Muscle layer of duodenum (tissue), 2 donors: ENCODE measurements around the gene TNFSF12.
A peak's percentile ranks its signal among the peaks of the same experiment; 100 is the strongest.

Experiments used
- H3K27ac ChIP-seq: one replicate; pipeline ENCODE4 v1.7.0; 2013; ENCODE audit warnings: mild to moderate bottlenecking, low read length
- H3K27me3 ChIP-seq: one replicate; pipeline ENCODE4 v1.7.0; 2013; ENCODE audit warnings: low read depth, mild to moderate bottlenecking, control low read depth, low read length
- H3K36me3 ChIP-seq, 2 donors: one replicate each; pipeline ENCODE4 v1.7.0; 2013; ENCODE audit warnings: low read length in 2 of 2, control low read depth in 1 of 2, mild to moderate bottlenecking in 1 of 2; ENCODE audit not compliant: insufficient read depth in 2 of 2, control insufficient read depth in 1 of 2
- H3K4me1 ChIP-seq, 2 donors: one replicate each; pipeline ENCODE4 v1.7.0; 2013; ENCODE audit warnings: low read length in 2 of 2, mild to moderate bottlenecking in 2 of 2, control low read depth in 1 of 2, moderate library complexity in 1 of 2; ENCODE audit not compliant: insufficient read depth in 2 of 2, control insufficient read depth in 1 of 2
- H3K4me3 ChIP-seq, 2 donors: one replicate each; pipeline ENCODE4 v1.7.0; 2013; ENCODE audit warnings: low read length in 2 of 2, low read depth in 1 of 2, mild to moderate bottlenecking in 1 of 2
- H3K9me3 ChIP-seq, 2 donors: one replicate each; pipeline ENCODE4 v1.7.0; 2013; ENCODE audit warnings: low read length in 2 of 2, control low read depth in 1 of 2, mild to moderate bottlenecking in 1 of 2; ENCODE audit not compliant: control insufficient read depth in 1 of 2
- donor health status: healthy.

The TNFSF12 gene

GRCh38 chr17:7512824-7513540 is 35.9 kb upstream of the TNFSF12 start:
- H3K4me3 ChIP-seq, result no peak overlapping the region
- H3K27ac ChIP-seq, result no peak overlapping the region
- peaks cover 50 to 63% of the 10 kb centered on the region in 2 donors for H3K36me3 ChIP-seq
- H3K27me3 ChIP-seq, result no peaks in the 10 kb centered on the region
- no peaks in the 10 kb centered on the region for H3K4me1 ChIP-seq
- no peaks in the 10 kb centered on the region for H3K9me3 ChIP-seq

- Histone ChIP-seq H3K4me1 (no peaks in the 10 kb centered on the region), H3K27me3 (no peaks in the 10 kb centered on the region), H3K4me3 (no peak overlapping the region), H3K9me3 (no peaks in the 10 kb centered on the region), H3K36me3 (peaks cover 41 to 53% of the 10 kb centered on the region in 2 donors), H3K27ac (no peak overlapping the region)
These were observed 34.9 kb upstream of the TNFSF12 start for GRCh38 chr17:7513850-7514419.

GRCh38 chr17:7515911-7516610 is 32.8 kb upstream of the TNFSF12 start:
- no peaks in the 10 kb centered on the region for H3K9me3 ChIP-seq
- peak overlapping the region; percentile 45 for H3K27ac ChIP-seq
- H3K36me3 ChIP-seq, result peaks cover 27 to 32% of the 10 kb centered on the region in 2 donors
- no peaks in the 10 kb centered on the region for H3K27me3 ChIP-seq
- H3K4me1 ChIP-seq, result no peaks in the 10 kb centered on the region
- no peak overlapping the region for H3K4me3 ChIP-seq

- no peak overlapping the region for H3K27ac ChIP-seq
- no peaks in the 10 kb centered on the region for H3K4me1 ChIP-seq
- H3K36me3 ChIP-seq, result no peaks in the 10 kb centered on the region
- no peak overlapping the region for H3K4me3 ChIP-seq
- no peaks in the 10 kb centered on the region for H3K27me3 ChIP-seq
- no peaks in the 10 kb centered on the region for H3K9me3 ChIP-seq
These were observed 25.8 kb upstream of the TNFSF12 start for GRCh38 chr17:7523033-7523432.

GRCh38 chr17:7528842-7529241 is 20.0 kb upstream of the TNFSF12 start:
- H3K4me1 ChIP-seq, result no peaks in the 10 kb centered on the region
- H3K36me3 ChIP-seq, result no peaks in the 10 kb centered on the region
- H3K27me3 ChIP-seq, result no peaks in the 10 kb centered on the region
- no peak overlapping the region for H3K27ac ChIP-seq
- no peak overlapping the region for H3K4me3 ChIP-seq
- peaks cover 0 to 6% of the 10 kb centered on the region in 2 donors for H3K9me3 ChIP-seq

GRCh38 chr17:7530023-7530900 is 18.6 kb upstream of the TNFSF12 start:
- Histone ChIP-seq H3K27ac (no peak overlapping the region), H3K4me3 (no peak overlapping the region), H3K36me3 (no peaks in the 10 kb centered on the region), H3K9me3 (peaks cover 0 to 6% of the 10 kb centered on the region in 2 donors), H3K4me1 (no peaks in the 10 kb centered on the region), H3K27me3 (no peaks in the 10 kb centered on the region)

- H3K27ac ChIP-seq, result no peak overlapping the region
- H3K27me3 ChIP-seq, result no peaks in the 10 kb centered on the region
- H3K4me1 ChIP-seq, result no peaks in the 10 kb centered on the region
- peaks cover 7 to 11% of the 10 kb centered on the region in 2 donors for H3K9me3 ChIP-seq
- H3K4me3 ChIP-seq, result no peak overlapping the region
- no peaks in the 10 kb centered on the region for H3K36me3 ChIP-seq
These were observed 10.8 kb upstream of the TNFSF12 start for GRCh38 chr17:7538050-7538449.

GRCh38 chr17:7538891-7539545 is 9.8 kb upstream of the TNFSF12 start:
- Histone ChIP-seq H3K36me3 (no peaks in the 10 kb centered on the region), H3K27me3 (no peaks in the 10 kb centered on the region), H3K9me3 (peaks cover 7 to 11% of the 10 kb centered on the region in 2 donors), H3K4me1 (no peaks in the 10 kb centered on the region), H3K4me3 (no peak overlapping the region), H3K27ac (no peak overlapping the region)

GRCh38 chr17:7541074-7541621 is 7.7 kb upstream of the TNFSF12 start:
- Histone ChIP-seq H3K36me3 (no peaks in the 10 kb centered on the region), H3K4me1 (no peaks in the 10 kb centered on the region), H3K4me3 (no peak overlapping the region), H3K9me3 (peaks cover 7 to 11% of the 10 kb centered on the region in 2 donors), H3K27ac (no peak overlapping the region), H3K27me3 (no peaks in the 10 kb centered on the region)

GRCh38 chr17:7544911-7545310 is 3.9 kb upstream of the TNFSF12 start:
- no peak overlapping the region for H3K4me3 ChIP-seq
- H3K27me3 ChIP-seq, result no peaks in the 10 kb centered on the region
- peaks cover 0 to 12% of the 10 kb centered on the region in 2 donors for H3K4me1 ChIP-seq
- no peaks in the 10 kb centered on the region for H3K9me3 ChIP-seq
- no peak overlapping the region for H3K27ac ChIP-seq
- H3K36me3 ChIP-seq, result no peaks in the 10 kb centered on the region
